Stimulated activated CD8-positive, alpha-beta memory T cell treated with anti-CD3 and anti-CD28 coated beads, Interleukin-4, amount 100 ng/mL, for 4 hours (primary cell): ENCODE data around the gene USP40.

Experiments
- DNase-seq, 2 donors: peaks; one replicate each; pipeline ENCODE4 v3.0.0-alpha.2; 2020; ENCODE audit warnings: low read depth in 2 of 2, low spot score in 1 of 2

The USP40 gene

GRCh38 chr2:233556881-233557736 is 9.5 kb downstream of the USP40 start:
- no peak for DNase-seq

- DNase-seq, result no peak
Observed at GRCh38 chr2:233553366-233553765, 13.2 kb downstream of the USP40 start.

- no peak for DNase-seq
Observed at GRCh38 chr2:233551491-233551890, 15.1 kb downstream of the USP40 start.

DNA sequence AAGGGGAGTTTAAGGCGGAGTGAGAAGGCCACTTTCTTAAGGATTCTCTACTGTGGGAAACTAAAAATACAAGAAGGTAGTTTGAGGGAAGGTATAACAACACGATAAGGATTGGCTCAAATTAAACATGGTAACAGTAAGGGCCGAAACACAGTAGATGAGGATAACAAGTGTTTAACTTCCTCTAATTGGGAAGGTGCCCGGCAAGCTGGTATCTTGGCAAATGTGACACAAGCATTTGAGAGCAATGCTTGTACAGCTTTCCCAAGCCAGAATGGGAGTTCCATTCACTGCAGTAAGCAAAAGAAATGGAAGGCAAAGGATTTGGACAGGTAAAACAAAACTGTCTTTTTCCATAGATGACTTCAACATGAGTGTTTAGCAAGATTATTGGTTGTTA is 19.8 kb downstream of the USP40 start:
- no peak for DNase-seq

GRCh38 chr2:233546101-233546500 is 20.5 kb downstream of the USP40 start:
- DNase-seq, result no peak

- DNase-seq, result no peak
Observed at GRCh38 chr2:233544200-233544610, 22.4 kb downstream of the USP40 start.

- DNase-seq, result no peak
Observed at GRCh38 chr2:233542507-233542906, 24.1 kb downstream of the USP40 start.

- no peak for DNase-seq
Observed at GRCh38 chr2:233538741-233539140, 27.8 kb downstream of the USP40 start.

DNA sequence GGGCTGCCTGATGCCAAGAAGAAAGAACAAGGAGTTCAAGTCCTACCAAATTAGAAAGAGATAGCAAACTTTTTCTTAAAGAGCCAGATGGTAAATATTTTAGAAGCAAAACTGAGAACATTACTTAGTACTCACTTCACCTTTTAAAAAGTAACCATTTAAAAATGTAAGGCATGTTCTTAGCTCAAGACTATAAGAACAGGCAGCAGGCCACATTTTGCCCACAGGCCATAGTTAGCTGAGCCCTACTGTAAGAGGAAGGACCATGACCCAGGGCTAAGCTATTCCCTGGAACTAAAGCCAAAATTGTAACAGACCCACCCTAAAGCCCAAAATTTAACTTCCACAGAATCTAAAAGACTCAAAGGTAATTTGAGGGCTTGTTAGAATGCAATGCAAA is 31.3 kb downstream of the USP40 start:
- no peak for DNase-seq

- no peak for DNase-seq
Observed at GRCh38 chr2:233532971-233533370, 33.6 kb downstream of the USP40 start.

DNA sequence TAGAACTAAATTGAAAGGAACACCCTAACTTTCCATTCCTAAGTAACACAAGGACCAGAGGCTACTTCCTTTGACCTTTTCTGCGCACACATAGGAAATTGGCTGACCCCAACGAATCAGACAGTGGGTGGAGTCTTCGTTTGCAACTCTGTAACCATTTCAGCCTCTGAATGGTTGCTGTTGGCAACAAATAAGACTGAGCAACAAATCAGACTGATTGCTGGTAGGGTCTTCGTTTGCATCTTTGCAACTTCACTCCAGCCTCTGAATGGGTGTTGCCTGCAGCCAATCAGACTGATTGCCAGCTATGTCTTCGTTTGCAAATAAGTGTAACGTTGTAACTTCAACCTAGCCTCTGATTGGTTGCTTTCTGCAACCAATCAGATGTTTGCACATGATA is 34.6 kb downstream of the USP40 start:
- DNase-seq, result no peak

GRCh38 chr2:233530381-233530780 is 36.2 kb downstream of the USP40 start:
- DNase-seq, result no peak

DNA sequence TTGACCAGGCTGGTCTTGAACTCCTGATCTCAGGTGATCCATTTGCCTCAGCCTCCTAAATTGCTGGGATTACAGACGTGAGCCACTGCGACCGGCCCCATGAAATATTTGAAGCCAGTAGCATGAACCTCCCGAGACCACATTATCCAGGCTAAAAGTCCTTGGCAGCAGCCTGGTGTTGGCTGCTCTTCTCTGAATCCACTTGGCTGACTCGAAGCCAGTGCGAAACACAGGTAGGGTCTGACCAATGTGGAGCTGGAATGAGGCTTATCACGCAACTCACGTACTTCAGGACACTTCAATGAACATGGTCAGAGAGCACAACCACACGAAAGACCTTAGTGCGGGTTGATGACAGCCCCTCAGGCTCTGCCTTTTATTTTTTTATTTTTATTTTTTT is 38.4 kb downstream of the USP40 start:
- DNase-seq, result no peak

GRCh38 chr2:233525791-233526190 is 40.8 kb downstream of the USP40 start:
- no peak for DNase-seq

- DNase-seq, result no peak
Observed at GRCh38 chr2:233519787-233520611, 46.6 kb downstream of the USP40 start.

- no peak for DNase-seq
Observed at GRCh38 chr2:233513953-233514655, 52.5 kb downstream of the USP40 start.

DNA sequence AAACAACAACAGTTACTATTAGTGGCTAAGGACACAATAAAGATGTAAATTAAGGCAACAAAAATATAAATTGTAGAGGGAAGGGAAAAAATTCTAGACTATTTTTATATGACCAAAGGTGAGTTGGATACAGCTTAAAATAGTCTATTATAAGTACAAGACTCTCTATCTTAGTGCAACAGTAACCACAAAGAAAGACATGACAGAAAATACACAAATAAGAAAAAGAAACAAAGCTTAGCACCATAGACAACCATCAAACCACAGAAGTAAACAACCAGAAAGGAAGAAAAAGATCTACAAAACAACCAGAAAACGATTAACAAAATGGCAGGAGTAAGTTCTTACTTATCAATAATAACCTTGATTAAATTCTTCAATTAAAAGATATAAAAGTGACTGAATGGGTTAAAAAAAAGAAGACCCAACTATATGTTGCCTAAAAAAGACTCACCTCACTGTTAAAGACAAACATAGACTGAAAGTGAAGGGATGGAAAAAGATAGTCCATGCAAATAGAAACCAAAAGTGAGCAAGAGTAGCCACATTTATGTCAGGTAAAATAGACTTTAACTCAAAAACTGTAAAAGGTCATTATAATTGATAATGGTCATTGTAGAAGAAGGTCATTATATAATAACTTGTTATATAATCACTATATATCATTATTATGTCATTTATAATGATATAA is 62.5 kb downstream of the USP40 start:
- no peak for DNase-seq

- DNase-seq, result no peak
Observed at GRCh38 chr2:233503481-233503880, 63.1 kb downstream of the USP40 start.

- DNase-seq, result no peak
Observed at GRCh38 chr2:233501198-233502076, 65.1 kb downstream of the USP40 start.

- DNase-seq, result no peak
Observed at GRCh38 chr2:233499928-233500327, 66.7 kb downstream of the USP40 start.
